Activated naive CD4-positive, alpha-beta T cell treated with Interleukin-2 at 50 U/mL for 16 hours (primary cell): ENCODE results near the gene SETD3.

Experiments
- DNase-seq: peaks from one replicate; pipeline ENCODE4 v3.0.0-alpha.2; 2020

Gene SETD3

GRCh38 chr14:99384450-99385417, 95.9 kb downstream of the SETD3 start:
- no peak for DNase-seq

DNA sequence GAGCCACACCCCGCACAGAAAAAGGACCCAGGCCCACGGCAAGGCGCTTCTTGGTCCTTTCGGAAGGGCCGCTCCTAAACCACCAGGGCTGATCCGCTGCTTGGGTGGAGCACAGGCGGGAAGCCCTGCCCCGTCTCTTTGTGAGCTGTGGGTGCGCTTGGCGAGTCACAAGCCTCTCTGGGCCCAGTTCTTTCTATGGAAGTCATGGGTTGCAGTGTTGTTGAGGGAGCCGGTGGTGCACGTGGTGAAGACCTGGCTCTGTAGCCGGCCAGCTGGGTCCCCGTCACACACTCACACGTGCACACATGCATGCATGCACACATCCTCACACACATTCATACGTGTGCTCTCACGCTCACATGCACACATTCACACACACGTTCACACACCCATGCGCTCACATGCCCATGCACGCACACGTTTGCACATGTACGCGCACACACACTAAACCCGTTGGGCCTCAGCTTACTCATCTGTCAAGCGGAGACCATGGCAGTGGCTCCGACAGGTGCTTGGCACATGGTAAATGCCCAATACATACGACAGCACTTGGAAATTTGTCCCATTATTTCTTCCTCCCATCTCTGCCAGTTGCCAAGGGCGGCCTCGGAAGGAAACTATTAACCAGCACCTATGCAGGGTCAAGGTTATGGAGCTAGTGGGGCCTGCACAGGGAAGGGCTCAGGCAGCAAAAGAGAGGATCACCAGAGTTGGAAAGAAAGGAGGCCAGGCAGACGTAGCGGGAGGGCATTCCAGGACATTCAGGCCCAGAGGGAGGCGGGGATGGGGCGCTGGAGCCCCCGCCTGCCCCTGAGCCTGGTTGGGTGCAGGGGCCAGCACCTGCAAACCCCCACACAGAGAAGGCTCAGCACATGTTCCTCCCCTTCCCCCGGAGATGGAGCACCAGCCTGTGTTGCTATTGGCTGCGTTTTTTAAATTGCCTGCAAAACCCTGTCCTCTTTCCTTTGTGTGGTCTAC, 96.9 kb downstream of the SETD3 start:
- DNase-seq = no peak

DNA sequence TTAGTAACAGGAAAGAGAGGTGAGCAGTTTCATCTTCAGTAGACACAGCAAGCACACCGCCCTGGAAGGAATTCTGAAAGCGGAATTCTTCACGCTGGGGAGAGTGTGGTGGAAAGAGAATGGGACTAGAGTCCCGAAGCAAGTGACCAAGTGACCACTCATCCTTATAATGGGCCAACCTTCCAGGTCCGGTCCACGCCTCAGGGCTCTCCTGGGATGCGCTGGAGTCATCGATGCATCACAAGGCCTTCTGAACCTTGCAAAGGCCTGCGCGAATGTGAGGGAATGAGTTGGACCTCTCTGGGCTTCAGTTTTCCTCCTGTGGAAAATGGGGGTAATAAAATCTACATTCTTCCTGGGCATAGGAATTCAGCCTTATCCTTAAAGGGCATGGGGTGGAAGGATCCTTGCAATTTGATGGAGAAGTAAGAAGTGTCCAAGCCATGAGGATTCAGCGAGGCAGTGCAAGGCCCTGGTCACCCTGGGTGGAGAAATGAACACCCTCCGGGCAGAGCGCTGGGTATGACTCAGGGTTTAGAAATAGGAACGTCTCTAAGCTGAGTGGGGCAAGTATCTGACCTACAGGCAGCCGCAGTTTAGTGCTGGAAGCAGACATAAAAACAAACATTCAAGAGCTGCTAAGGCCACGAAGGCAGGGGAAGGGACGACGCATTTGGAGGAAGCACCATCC, 97.7 kb downstream of the SETD3 start:
- DNase-seq = no peak

- DNase-seq = no peak
Measured at GRCh38 chr14:99382071-99382470, 98.6 kb downstream of the SETD3 start.

GRCh38 chr14:99381688-99382060, 99.0 kb downstream of the SETD3 start:
- DNase-seq = no peak

DNA sequence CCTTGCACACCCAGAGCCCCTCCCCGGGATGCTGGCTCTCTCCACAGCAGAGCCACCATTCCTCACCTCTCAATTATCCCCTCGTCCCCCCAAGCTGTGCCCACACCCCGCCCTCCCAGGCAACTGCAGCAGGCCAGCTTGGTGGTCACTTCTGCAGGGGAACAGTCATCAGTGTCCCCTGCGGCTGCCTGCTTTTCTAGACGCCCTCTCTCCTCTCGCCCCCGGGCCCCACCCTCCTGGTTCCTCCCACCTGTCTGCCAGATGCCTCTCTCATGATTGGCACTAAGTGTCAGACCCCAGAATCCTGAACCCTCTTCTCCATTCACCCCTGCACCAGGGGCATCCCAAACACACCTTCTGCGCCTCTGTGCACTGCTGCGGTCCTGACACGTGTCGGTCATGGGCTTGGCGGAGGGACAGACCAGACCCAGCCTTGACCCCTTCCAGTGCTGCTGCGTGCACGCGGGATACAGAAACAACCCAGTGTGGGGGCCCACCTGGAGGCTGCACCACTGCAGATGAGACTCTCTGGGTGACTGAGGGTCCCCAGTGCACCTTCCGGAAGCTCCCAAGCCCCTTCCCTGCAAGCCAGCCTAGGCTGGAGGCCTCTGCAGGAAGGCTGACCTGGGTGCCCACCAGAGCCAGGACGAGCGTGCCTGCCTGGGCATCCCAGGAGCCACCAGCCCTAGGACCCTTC, 99.5 kb downstream of the SETD3 start:
- DNase-seq = no peak

DNA sequence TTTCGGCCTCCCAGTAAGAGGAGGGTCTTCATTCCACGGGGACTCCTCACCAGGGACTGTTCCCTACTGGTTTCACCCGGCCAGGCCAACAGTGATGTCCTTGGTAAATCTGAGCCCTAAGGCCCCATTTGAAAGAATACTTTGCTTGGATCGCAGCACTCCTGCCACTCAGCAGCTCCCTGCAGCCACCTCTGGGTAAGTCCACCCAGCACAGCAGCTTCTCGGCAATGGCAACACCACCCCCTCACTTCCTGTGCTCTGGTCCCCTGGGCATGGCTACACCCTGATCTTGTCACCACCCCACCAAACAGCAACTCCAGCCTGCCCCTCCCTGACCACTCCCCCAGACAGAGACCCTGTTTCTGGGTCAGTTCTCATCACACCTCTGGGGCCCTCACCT, 100.3 kb downstream of the SETD3 start:
- no peak for DNase-seq

GRCh38 chr14:99378782-99379214, 101.9 kb downstream of the SETD3 start:
- no peak for DNase-seq

- DNase-seq = no peak
Measured at GRCh38 chr14:99377951-99378350, 102.7 kb downstream of the SETD3 start.

DNA sequence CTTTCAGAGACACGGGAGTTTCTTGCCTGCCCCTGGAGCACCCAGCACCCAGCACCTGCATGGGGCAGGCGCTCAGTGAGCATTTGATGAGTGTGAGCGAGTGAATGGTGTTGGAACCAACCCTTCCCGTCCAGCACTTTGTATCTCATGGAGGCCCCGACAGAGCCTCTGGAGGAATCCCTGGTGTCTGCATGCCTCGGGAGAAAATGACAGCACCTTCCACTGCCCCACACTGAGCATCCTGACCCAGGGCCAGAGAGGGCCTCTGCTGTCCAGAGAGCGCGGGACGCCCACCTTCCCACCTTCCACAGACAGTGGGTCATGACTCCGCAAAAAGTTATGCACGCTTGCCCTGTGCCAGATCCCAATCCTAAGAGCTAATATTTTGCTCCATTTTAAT, 105.7 kb downstream of the SETD3 start:
- no peak for DNase-seq

- no peak for DNase-seq
Measured at GRCh38 chr14:99363616-99364290, 116.9 kb downstream of the SETD3 start.

- DNase-seq = no peak
Measured at GRCh38 chr14:99363051-99363450, 117.6 kb downstream of the SETD3 start.

GRCh38 chr14:99361596-99362215, 119.0 kb downstream of the SETD3 start:
- DNase-seq = no peak

DNA sequence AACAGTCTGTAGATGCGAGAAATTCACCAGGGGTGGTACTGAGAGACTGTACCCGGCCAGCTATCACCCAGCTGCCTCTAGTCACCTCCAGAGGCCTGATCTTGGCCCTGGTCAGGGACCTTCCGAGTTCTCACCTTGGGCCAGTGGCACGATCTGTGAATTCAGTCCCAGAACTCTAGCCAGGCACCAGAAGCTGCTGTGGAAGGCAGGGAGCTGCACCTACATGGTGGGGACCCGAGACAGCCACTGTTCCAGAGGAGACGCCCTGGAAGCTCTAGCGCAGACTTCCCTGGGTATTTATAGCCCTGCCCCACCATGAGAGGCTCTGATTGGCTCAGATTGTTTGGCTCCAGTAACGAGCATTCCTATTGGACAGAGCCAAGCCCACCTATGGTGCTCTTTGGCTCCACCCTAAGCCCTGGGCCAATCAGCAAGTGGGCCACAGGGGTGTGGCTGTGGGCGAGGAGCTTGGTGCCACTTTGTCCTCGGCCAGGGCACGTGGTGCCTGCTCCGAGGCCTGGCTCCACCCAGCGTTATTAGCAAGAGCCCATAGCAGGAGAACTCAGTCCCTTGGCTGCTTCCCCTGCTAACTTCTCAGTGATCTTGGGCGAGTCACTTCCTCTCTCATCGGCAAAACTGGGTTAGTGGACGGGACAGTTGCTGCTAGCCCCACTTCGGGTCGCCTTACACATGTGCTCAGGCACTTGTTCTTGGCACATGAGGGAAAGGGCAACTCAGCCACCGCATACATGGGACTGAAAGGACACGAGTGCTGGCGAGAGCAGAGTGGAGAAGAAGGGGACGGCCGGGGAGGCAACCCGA, 119.7 kb downstream of the SETD3 start:
- no peak for DNase-seq

- DNase-seq = no peak
Measured at GRCh38 chr14:99359906-99360305, 120.8 kb downstream of the SETD3 start.

- DNase-seq = no peak
Measured at GRCh38 chr14:99357916-99358390, 122.7 kb downstream of the SETD3 start.

- DNase-seq = no peak
Measured at GRCh38 chr14:99357151-99357915, 123.3 kb downstream of the SETD3 start.

DNA sequence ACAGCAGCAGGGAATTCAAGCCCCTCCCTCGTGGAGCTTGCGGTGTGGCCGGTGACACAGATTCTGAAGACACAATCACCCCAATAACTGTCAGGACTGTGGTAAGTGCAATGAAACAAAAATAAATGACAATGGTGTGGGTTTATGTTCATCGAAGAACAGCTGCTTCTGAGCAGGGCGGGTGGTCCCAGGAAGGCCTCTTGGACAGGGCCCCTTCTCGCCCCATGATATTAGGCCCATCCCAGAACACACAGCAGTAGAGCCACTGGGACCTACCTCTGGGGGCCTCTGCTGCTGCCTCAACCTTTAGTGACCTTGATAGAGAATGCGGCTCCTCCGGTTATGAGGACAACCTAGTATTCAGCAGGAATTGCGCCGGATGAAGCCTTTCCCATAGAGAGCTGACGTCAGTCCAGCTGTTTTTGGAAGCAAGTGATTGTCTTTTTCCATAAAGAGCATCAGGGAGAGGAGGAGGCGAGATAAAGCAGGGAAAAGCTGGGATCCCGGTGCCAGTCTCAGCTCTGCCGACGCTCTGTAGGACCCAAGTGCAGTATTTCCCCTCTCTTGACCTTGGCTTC, 124.5 kb downstream of the SETD3 start:
- no peak for DNase-seq
